Fibroblast of gingiva (primary cell): Measurements from ENCODE around the gene TBC1D8.
A peak's percentile ranks its signal among the peaks of the same experiment; 100 is the strongest.

ENCODE experiments used
- DNase-seq: peaks from one replicate; pipeline ENCODE4 v3.0.0-alpha.2; 2011; ENCODE audit warnings: low read depth

Gene TBC1D8

DNA sequence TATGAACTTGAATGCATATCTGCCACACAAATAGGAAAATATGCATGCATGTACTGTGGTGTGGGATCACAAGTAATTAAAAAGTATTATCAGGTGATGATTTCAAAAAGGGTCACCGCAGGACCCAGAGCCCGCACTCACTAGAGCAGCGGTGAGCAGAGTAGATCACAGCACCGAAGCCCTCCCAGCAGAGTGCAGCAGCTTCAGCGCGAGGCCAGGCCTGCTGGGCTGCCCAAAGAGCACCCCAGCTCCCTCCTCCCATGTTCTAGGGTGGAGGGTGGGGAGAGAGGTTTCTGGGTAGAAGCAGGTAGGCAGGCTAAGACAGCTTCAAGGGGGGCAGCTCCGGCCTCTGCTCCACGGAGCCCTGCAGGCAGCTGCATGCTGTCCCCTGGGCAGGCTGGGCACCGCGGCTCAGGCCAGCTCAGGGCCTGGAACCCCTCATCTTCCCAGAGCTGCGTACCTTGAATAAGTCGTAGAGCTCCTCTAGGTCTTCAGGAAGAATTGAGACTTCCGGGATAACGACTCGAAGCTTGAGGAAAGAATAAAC, 124.2 kb downstream of the TBC1D8 start:
- DNase-seq: no peak

- no peak for DNase-seq
Observed at GRCh38 chr2:101026253-101026701, 124.9 kb downstream of the TBC1D8 start.

GRCh38 chr2:101025561-101025960, 125.6 kb downstream of the TBC1D8 start:
- no peak for DNase-seq

DNA sequence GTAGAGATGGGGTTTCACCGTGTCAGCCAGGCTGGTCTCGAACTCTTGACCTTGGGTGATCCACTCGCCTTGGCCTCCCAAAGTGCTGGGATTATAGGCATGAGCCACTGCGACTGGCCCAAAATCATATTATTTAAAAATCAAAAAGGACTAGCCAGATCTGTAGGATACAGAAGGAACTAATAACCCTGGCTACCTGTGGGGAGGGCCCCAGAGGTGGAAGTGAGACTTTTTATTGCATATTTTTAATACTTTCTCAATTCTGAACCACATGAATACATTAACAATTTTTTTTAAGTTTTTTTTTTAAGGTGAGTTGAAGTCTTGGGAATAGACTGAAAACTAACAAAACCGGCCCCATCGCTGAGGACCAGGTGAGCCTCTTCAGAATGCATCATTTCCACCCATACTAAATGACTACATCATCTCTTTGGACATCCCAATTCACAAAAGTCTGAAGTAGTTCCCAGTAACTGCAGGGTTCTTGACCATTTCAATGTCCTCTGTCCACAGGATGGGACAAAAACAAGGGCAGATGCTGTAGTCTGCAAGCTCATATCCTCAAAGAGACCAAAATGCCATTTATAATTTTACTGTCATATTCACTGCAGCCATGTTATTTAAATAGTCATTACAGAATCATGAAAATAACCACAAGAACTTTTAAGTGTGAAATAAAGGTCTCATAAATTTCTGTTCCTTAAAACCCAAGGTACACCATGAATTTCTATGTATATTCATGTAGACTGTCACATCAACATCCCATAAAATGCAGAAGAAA, 127.7 kb downstream of the TBC1D8 start:
- DNase-seq: no peak

- no peak for DNase-seq
Observed at GRCh38 chr2:101022221-101022620, 129.0 kb downstream of the TBC1D8 start.

GRCh38 chr2:101018934-101019333, 132.2 kb downstream of the TBC1D8 start:
- DNase-seq: no peak

DNA sequence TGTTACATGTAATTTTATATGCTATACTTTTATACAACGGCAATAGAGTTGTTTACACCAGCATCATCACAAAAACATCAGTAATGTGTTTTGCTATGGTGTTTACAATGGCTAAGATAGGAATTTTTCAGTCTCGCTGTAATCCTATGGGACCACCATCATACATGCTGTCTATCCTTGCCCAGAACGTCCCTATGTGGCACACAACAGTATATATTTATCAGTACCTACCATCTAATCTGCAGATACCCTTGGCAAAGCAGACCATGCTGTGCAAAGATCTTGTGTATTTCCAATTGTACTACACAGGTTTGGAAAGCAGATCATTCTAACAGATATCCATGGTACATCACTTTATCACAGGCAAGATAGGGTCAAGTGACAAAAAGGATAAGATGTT, 133.8 kb downstream of the TBC1D8 start:
- DNase-seq: no peak

DNA sequence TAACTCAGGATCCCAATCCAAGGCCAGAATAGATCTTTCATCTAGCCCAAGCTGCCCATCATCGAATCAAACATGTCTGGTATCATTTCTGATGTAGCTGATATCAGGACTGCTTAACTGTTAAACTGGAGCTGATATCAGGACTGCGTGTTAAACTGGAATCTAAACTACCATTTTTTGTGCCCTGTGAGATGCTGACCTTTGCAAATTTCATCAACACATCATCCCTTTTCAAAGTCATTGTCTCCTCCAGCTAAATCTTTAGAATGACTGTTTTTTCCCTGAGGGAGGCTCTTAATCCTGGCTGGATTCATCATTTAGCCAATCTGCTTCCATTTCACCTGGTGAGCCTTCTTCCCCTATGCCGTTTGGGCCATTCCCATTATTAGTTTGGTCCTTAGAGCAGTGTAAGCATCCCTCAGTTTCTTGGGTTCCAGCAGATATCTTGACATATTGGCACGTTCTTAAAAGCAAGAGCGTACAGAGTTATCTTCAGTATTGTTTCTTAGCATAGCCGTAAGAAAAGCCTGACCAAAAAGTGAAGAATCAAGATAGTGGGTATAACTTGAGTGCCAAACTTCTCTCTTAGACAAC, 136.8 kb downstream of the TBC1D8 start:
- DNase-seq: no peak

DNA sequence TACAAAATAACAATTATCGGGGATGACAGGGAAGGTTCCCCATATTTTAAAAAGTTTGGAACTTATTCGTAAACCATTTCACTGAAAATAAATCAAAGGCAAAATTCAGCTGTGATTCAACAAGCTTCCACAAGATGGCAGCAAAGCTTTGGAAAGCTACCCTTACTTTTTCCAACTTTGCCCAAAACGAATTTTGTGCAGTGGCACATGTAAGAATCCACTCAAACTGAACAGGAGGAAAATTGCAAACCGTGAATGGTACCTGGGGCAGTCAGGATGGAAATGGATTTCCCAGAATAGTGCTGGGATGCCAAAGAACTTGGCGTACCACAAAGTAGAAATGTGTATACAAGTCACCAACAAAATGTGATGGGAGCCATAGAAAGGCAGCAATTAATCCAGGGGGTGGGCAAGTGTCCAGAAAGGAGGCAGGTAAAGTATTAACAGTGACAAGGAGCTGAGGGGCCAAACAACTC, 138.4 kb downstream of the TBC1D8 start:
- DNase-seq: peak; percentile 39

DNA sequence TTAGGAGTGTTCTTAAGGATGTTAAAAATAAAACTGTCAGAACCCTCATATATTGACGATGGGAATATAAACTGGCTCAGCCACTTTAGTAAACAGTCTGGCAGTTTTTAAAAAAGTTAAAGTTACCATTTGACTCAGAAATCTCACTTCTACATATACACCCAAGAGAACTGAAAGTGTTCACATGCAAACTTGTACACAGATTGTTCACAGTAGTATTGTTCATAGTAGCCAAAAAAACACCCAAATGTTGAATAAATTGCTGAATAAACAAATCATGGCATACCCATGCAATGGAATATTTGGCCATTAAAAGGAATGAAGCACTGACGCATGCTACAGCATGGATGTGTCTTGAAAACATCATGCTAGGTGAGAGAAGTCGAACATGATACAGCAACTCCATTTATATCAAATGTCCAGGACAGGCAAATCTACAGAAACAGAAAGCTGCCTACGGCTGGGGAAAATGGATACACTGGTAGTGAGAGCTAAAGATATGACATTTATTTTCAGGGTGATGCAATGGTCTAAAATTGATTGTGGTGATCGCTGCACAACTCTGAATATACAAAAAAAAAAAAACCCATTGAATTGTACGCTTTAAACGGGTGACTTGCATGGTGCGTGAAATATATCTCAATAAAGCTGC, 139.0 kb downstream of the TBC1D8 start:
- peak; percentile 46 for DNase-seq

GRCh38 chr2:101011152-101011551, 140.0 kb downstream of the TBC1D8 start:
- DNase-seq: no peak

GRCh38 chr2:101007415-101008345, 143.5 kb downstream of the TBC1D8 start:
- no peak for DNase-seq

DNA sequence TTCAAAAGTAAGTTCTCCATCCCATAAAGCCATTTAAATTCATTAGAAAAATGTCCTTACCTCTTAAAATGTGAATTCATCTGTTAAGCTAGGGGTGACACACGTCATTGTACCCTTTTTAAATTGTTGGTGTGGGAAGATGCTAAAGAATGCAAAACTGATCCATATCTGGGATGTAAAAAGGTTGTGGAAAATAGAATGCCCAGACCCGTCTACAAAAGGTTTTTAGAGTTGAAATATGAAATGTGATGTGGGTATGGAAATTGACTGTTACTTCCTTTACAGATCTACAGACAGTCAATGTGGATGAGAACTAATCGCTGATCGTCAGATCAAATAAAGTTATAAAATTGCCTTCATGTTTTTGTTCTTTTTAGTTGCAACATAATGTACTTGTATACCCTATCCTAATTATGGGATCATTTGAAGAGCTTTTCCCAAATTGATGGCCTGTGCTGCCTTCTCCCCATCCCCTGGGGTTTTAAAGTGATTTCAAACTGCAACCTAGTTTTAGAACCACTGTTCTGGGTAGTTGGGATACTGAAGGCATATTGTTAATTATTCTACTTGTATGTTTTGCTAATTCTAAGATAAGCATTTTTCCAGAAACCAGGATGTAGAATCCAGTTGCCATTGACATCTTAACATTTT, 145.0 kb downstream of the TBC1D8 start:
- no peak for DNase-seq

DNA sequence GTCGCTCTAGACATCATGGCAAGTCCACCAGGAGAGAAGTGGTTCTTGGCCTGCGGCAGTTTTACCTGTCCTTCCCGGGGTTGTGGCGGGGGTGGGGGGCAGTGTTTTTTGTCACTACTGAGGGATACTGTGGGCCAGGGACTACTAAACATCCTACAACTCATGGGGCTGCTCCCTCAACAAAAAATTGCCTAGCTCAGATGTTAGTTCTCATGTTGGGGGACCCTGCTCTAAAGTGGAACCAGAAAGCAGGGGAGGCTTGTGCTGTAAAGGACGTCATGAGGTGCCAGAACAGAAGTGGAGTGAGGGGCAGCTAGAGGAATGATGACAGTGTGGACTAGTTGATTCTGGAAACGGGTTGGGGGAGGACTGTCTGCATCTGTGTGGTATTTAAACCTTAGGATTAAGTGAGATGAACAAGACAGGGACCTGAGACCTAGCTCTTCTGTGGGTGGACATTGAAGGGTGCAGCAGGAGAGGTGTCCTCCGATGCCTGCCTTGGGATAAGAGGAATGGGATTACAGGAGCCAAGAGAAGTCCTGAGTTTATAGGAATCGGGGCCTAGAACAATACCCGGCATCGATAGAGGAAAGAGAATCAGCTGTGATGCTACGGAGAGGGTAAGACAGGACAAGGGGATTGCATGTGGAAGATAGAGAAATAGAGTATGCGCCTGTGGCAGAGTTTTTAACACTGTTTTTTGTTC, 146.4 kb downstream of the TBC1D8 start:
- DNase-seq: no peak

DNA sequence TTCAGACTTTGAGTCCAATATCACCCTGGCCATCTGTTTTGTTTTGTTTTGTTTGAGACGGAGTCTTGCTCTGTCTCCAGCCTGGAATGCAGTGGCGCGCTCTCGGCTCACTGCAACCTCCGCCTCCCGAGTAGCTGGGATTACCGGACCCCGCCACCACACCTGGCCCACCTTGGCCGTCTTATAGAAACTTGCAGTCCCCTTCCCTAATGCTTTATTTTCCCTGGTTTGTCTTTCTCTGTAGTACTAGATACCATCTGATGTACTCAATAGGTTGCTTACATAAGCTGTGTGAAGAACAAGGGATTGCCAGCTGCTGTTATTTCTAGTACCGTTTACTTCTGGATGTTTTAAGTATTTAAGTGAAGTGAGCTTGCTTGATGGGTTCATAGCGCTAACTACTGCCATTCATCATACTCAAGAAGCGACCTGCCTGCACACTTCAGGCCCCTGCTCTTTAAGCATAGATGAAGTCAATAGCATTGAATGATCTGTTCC, 147.9 kb downstream of the TBC1D8 start:
- no peak for DNase-seq

DNA sequence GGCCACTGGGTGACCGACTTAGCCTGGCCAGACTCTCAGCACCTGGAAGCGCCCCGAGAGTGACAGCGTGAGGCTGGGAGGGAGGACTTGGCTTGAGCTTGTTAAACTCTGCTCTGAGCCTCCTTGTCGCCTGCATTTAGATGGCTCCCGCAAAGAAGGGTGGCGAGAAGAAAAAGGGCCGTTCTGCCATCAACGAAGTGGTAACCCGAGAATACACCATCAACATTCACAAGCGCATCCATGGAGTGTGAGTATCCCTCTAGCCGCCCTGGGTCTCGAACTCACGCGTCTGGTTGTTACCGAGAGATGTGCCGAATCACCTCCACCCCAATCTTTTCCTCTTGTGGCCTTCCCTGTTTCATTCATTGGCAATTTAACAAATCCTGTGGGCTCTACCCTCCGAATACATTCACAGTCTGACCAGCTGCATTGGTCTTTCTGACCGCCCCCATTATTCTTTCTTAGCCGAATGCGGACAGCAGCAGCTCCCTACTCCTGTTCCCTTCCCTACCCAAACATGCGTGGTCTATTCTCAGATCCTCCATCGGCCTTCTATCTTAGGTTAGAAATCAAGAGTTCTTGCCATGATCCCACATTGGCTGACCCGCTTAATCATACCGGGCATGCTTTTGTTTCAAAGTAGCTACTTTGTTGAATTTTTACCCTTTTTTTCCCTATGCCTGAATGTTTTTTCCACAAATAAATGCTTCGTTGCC, 148.5 kb downstream of the TBC1D8 start:
- DNase-seq: no peak

DNA sequence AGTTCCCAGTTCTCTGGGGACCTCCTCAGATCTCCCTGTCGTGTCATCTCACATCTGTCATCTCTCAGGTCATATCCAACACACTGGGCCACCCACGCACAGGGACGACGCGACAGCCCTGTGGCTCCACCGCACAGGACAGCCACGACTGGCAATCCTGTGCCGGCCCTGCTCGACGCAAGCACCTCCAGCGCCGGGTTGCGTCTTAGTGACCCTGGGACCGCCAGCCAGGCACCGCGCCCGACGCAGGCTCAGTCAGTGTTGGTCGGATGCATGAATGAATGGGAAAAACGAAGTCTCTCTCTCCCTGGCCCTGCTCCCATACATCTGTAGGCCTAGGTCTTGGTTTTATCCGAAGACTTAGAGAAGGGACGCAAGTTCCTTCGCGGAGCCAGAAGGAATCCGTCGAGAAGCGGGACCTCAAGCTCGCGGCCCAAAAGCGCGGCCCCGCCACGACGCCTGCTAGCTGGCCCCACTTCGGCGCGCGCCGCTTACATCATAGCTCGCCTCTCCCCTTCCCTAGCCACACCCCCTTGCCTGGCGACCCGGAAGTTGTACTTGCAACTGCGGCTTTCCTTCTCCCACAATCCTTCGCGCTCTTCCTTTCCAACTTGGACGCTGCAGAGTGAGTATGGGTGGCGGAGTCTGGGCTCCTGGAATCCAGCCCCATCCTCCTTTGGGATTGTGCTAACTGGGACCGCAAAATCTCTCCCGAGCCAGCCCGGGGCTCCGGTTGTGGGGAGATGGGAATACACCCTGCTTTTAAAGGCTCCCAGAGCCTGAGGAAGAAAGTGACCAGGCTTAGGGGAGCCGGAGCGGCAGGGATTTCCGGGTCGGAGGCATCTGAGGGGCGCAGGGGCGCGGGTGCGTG, 149.3 kb downstream of the TBC1D8 start, which contains the start of gene RPL31:
TSS of gene RPL31 (plus strand) at position 599 of the 871 bp plus-strand sequence. CDS start 413 bp downstream, outside the sequence.
- peak; percentile 97 for DNase-seq

DNA sequence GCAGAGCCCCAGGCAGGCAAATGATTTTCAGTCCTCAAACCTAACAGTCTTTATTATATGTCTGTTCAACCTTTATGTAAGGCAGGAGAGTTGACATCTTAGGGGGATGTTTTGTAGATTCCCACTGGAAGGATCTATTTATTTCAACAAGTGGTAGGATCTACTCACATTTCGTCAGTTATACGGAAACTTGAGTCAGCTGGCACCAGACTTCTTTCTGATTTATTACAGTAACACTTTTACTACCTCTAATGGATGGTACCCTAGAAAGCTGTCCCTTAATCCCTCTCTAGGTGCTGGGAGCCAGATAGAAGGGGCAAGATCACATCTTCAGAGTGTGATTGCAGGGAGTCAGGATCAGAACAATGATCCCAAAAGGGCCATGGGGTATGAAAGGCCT, 151.2 kb downstream of the TBC1D8 start:
- DNase-seq: no peak

- DNase-seq: peak; percentile 60
Observed at GRCh38 chr2:100998235-100998573, 153.0 kb downstream of the TBC1D8 start.
